H1 (cell line): ENCODE measurements around the gene INPP4B.

Experiments used
- CHD2 ChIP-seq: IDR thresholded peaks from 2 replicates; pipeline ENCODE4 v1.6.1; 2012; ENCODE audit warnings: low read length, improper control_type of control experiment
- CTCF ChIP-seq, 3 experiments: IDR thresholded peaks; 1 replicate in 2 of 3; 2 replicates in 1 of 3; pipeline versions ENCODE4 v1.5.1 to v1.6.1; 2011; ENCODE audit warnings: low read length in 3 of 3, mild to moderate bottlenecking in 3 of 3, inconsistent platforms in 2 of 3, low read depth in 1 of 3, moderate library complexity in 1 of 3; ENCODE audit not compliant: insufficient read depth in 1 of 3; ENCODE audit errors: control extremely low read depth in 1 of 3
- EZH2 ChIP-seq: fragments of 200-600 bp; sonication (generic); IDR thresholded peaks from 2 replicates; pipeline ENCODE4 v1.7.1; 2012; ENCODE audit warnings: low read depth, mild to moderate bottlenecking, moderate library complexity, low read length, inconsistent platforms; ENCODE audit not compliant: severe bottlenecking
- ZNF274 ChIP-seq: IDR thresholded peaks from 2 replicates; pipeline ENCODE4 v1.7.0; 2012; ENCODE audit warnings: low read length, borderline replicate concordance; ENCODE audit errors: extremely low read depth

DNA sequence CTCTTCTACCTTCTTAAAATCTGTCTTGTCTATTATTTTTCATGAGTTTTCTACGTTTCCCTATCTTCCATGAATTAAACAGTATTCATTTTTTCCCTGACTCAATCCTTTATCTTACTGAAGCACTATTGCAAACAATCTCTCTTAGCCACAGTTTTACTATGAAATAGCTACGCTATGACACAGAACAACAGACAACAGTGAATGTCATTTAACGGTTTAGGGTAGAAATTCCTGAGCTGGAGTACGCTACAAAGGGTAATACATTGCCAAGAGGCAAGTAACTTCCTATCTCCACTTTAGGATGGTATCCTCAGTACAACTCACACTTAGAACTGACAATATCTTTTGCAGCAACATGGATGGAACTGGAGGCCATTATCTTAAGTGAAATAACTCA lies 552.6 kb downstream of the INPP4B start:
- no peak for TF ChIP-seq EZH2
- TF ChIP-seq ZNF274 = no peak
- TF ChIP-seq CTCF (IDR thresholded peaks at IDR 0.05; ENCODE audit: control extremely low read depth in 1 of 3, insufficient read depth in 1 of 3, low read depth in 1 of 3, low read length in 3 of 3) = no peak
- TF ChIP-seq CHD2 = no peak
